PC-3 (cell line): ENCODE measurements around the gene SLF1.

Source experiments
- CTCF ChIP-seq: fragments of 300-600 bp; sonication (generic); conservative IDR thresholded peaks from 2 replicates; pipeline ENCODE4 v1.5.1; 2017; ENCODE audit warnings: antibody characterized with exemption, low read depth, mild to moderate bottlenecking, low read length
- EZH2 ChIP-seq: fragments of 300-600 bp; sonication (generic); IDR thresholded peaks from one replicate; pipeline ENCODE4 v1.6.1; 2017; ENCODE audit warnings: antibody characterized with exemption, mild to moderate bottlenecking, low read length; ENCODE audit not compliant: unreplicated experiment

- no peak for TF ChIP-seq CTCF
- no peak for TF ChIP-seq EZH2
Measured at GRCh38 chr5:94670726-94671125, 52.3 kb downstream of the SLF1 start.
